SIG-M5 treated with dmso at 0.1 percent for 504 hours (cell line): ENCODE measurements around the gene SLCO4A1.

Experiments used
- DNase-seq: peaks from one replicate; lab custom pipeline; 2025; ENCODE audit not compliant: unreplicated experiment; lab: John Stamatoyannopoulos, UW

The SLCO4A1 gene

GRCh38 chr20:62642051-62642665 lies at the start of gene SLCO4A1:
Gene SLCO4A1, plus strand, starts transcription at chr20:62642503. Its CDS starts 13,952 bp downstream, at chr20:62656455.
- peak; percentile 87 for DNase-seq

- DNase-seq: no peak
Observed at GRCh38 chr20:62592506-62593177, 49.7 kb upstream of the SLCO4A1 start.

- no peak for DNase-seq
Observed at GRCh38 chr20:62593616-62594015, 48.7 kb upstream of the SLCO4A1 start.

GRCh38 chr20:62595069-62595468 lies 47.2 kb upstream of the SLCO4A1 start:
- DNase-seq: no peak

GRCh38 chr20:62595491-62595890 lies 46.8 kb upstream of the SLCO4A1 start:
- DNase-seq: peak; percentile 30

GRCh38 chr20:62596486-62596885 lies 45.8 kb upstream of the SLCO4A1 start:
- no peak for DNase-seq

- no peak for DNase-seq
Observed at GRCh38 chr20:62596921-62597320, 45.4 kb upstream of the SLCO4A1 start.

GRCh38 chr20:62597416-62598115 lies 44.7 kb upstream of the SLCO4A1 start:
- no peak for DNase-seq

GRCh38 chr20:62598761-62599194 lies 43.5 kb upstream of the SLCO4A1 start:
- peak; percentile 74 for DNase-seq

GRCh38 chr20:62599216-62600110 lies 42.8 kb upstream of the SLCO4A1 start:
- no peak for DNase-seq

- no peak for DNase-seq
Observed at GRCh38 chr20:62601172-62601571, 41.1 kb upstream of the SLCO4A1 start.

GRCh38 chr20:62601714-62602113 lies 40.6 kb upstream of the SLCO4A1 start:
- DNase-seq: no peak

- peak; percentile 87 for DNase-seq
Observed at GRCh38 chr20:62602550-62602949, 39.8 kb upstream of the SLCO4A1 start.

GRCh38 chr20:62603021-62603906 lies 39.0 kb upstream of the SLCO4A1 start:
- peak; percentile 91 for DNase-seq

- DNase-seq: no peak
Observed at GRCh38 chr20:62603907-62604785, 38.2 kb upstream of the SLCO4A1 start.

- no peak for DNase-seq
Observed at GRCh38 chr20:62604796-62605195, 37.5 kb upstream of the SLCO4A1 start.

GRCh38 chr20:62605236-62605943 lies 36.9 kb upstream of the SLCO4A1 start:
- no peak for DNase-seq

- DNase-seq: peak; percentile 62
Observed at GRCh38 chr20:62606016-62606415, 36.3 kb upstream of the SLCO4A1 start.
